GM23338 (cell line): Measurements from ENCODE around the gene ANKS1B. TPM values are rescaled to one million over a fixed set of nuclear protein-coding genes. Genes with fewer than 3 reads are reported as not detected.

Experiments
- ATAC-seq: fragments of 200-7000 bp; cut with Tn5 transposase; 3 replicates; pipeline ENCODE4 v1.9.1; 2020
- DNase-seq: peaks from one replicate; pipeline ENCODE4 v3.0.0-alpha.2; 2015; ENCODE audit warnings: low spot score
- H2AFZ ChIP-seq: fragments of 200-600 bp; sonication (generic); 2 replicates; pipeline ENCODE4 v1.8.0; 2016; ENCODE audit warnings: antibody characterized with exemption, mild to moderate bottlenecking, moderate library complexity
- H3F3A ChIP-seq: fragments of 200-600 bp; sonication (generic); replicated peaks from 2 replicates; pipeline ENCODE4 v1.8.0; 2017; ENCODE audit warnings: antibody characterized with exemption, mixed run types, low read depth
- H3K27ac ChIP-seq: fragments of 200-600 bp; sonication (generic); 2 replicates; pipeline ENCODE4 v1.6.1; 2016; ENCODE audit warnings: low read depth
- H3K27me3 ChIP-seq: fragments of 200-600 bp; sonication (generic); 2 replicates; pipeline ENCODE4 v1.8.0; 2016; ENCODE audit warnings: mild to moderate bottlenecking, mixed run types, moderate library complexity; ENCODE audit not compliant: insufficient read depth
- H3K36me3 ChIP-seq: fragments of 200-600 bp; sonication (generic); 2 replicates; pipeline ENCODE4 v1.8.0; 2016; ENCODE audit warnings: mild to moderate bottlenecking; ENCODE audit not compliant: insufficient read depth
- H3K4me1 ChIP-seq: fragments of 200-600 bp; sonication (generic); 2 replicates; pipeline ENCODE4 v1.8.0; 2016; ENCODE audit warnings: mild to moderate bottlenecking, moderate library complexity; ENCODE audit not compliant: insufficient read depth
- H3K4me2 ChIP-seq: fragments of 200-600 bp; sonication (generic); 2 replicates; pipeline ENCODE4 v1.7.1; 2017; ENCODE audit warnings: mixed run types
- H3K4me3 ChIP-seq: fragments of 200-600 bp; sonication (generic); 2 replicates; pipeline ENCODE4 v1.6.1; 2016; ENCODE audit warnings: mixed run types
- H3K79me2 ChIP-seq: fragments of 200-600 bp; sonication (generic); replicated peaks from 2 replicates; pipeline ENCODE4 v1.8.0; 2017; ENCODE audit warnings: mild to moderate bottlenecking; ENCODE audit not compliant: insufficient read depth
- H3K9me2 ChIP-seq: fragments of 200-600 bp; sonication (generic); 2 replicates; pipeline ENCODE4 v1.8.0; 2017; ENCODE audit not compliant: insufficient read depth
- H4K20me1 ChIP-seq: fragments of 200-600 bp; sonication (generic); replicated peaks from 2 replicates; pipeline ENCODE4 v1.8.0; 2017; ENCODE audit warnings: mild to moderate bottlenecking; ENCODE audit not compliant: insufficient read depth
- H3K27ac Mint-ChIP-seq: 2 replicates; pipeline ENCODE4 v1.8.0; 2020; ENCODE audit warnings: inconsistent platforms, mild to moderate bottlenecking, moderate library complexity, mixed read lengths
- H3K27me3 Mint-ChIP-seq: 3 replicates; pipeline ENCODE4 v1.8.0; 2022; ENCODE audit warnings: low read depth, mild to moderate bottlenecking, moderate library complexity, mixed read lengths, inconsistent platforms; ENCODE audit not compliant: insufficient read depth, poor library complexity
- H3K36me3 Mint-ChIP-seq: 3 replicates; pipeline ENCODE4 v1.8.0; 2021; ENCODE audit warnings: low read depth, mild to moderate bottlenecking, inconsistent platforms, moderate library complexity, mixed read lengths
- H3K4me1 Mint-ChIP-seq: 3 replicates; pipeline ENCODE4 v1.8.0; 2020; ENCODE audit warnings: mild to moderate bottlenecking, inconsistent platforms, mixed read lengths
- H3K4me3 Mint-ChIP-seq: 3 replicates; pipeline ENCODE4 v1.8.0; 2021; ENCODE audit warnings: moderate library complexity, mild to moderate bottlenecking, inconsistent platforms, mixed read lengths
- H3K9me3 Mint-ChIP-seq: 3 replicates; pipeline ENCODE4 v1.8.0; 2020; ENCODE audit warnings: moderate library complexity, mild to moderate bottlenecking, inconsistent platforms, mixed read lengths
- CTCF ChIP-seq, 2 experiments: fragments of 200-600 bp in 1 of 2; sonication (generic) in 1 of 2; conservative IDR thresholded peaks; 2 replicates each; pipeline versions ENCODE4 v1.5.1 to v1.6.1; 2016 to 2017; ENCODE audit warnings: antibody characterized with exemption in 2 of 2, low read depth in 2 of 2, mild to moderate bottlenecking in 2 of 2, moderate library complexity in 1 of 2
- EZH2 ChIP-seq: fragments of 200-600 bp; sonication (generic); IDR thresholded peaks from one replicate; pipeline ENCODE4 v1.8.0; 2017; ENCODE audit warnings: antibody characterized with exemption, mild to moderate bottlenecking, low read depth; ENCODE audit not compliant: unreplicated experiment
- EZH2phosphoT487 ChIP-seq: fragments of 200-600 bp; sonication (generic); IDR thresholded peaks from one replicate; pipeline ENCODE4 v1.8.1; 2018; ENCODE audit warnings: antibody characterized with exemption; ENCODE audit not compliant: unreplicated experiment
- POLR2AphosphoS5 ChIP-seq: IDR thresholded peaks from 2 replicates; pipeline ENCODE4 v1.6.1; 2016; ENCODE audit warnings: antibody characterized with exemption, low read depth
- REST ChIP-seq: IDR thresholded peaks from one replicate; pipeline ENCODE4 v1.6.1; 2018; ENCODE audit warnings: antibody characterized with exemption; ENCODE audit not compliant: unreplicated experiment
- STAT1 ChIP-seq: IDR thresholded peaks from one replicate; pipeline ENCODE4 v1.6.1; 2016; ENCODE audit warnings: antibody characterized with exemption; ENCODE audit not compliant: unreplicated experiment
- ZNF114 ChIP-seq: fragments of 250-450 bp; sonication (Bioruptor Pico); IDR thresholded peaks from 2 replicates; pipeline ENCODE4 v1.5.0; 2020; ENCODE audit warnings: mild to moderate bottlenecking, moderate library complexity
- ZNF331 ChIP-seq: fragments of 250-450 bp; sonication (Bioruptor Pico); IDR thresholded peaks from 2 replicates; pipeline ENCODE4 v1.5.0; 2020; ENCODE audit warnings: low read depth, mild to moderate bottlenecking, moderate library complexity
- ZNF462 ChIP-seq: fragments of 250-450 bp; sonication (Bioruptor Pico); IDR thresholded peaks from 2 replicates; pipeline ENCODE4 v1.5.0; 2020; ENCODE audit warnings: mild to moderate bottlenecking, moderate library complexity
- polyA plus RNA-seq: library from polyadenylated mRNA; unstranded; fragments of >200 nt; fragmentation: Nextera tagmentation; extraction: Ambion mirVana; gene quantifications from 2 replicates; pipeline ENCODE4 v1.2.1, GENCODE V29; 2016
- total RNA-seq: library from RNA; depleted of rRNA; stranded (reverse); fragments of >200 nt; shearing (Covaris generic); gene quantifications from 2 replicates; pipeline ENCODE4 v1.2.3, GENCODE V29; 2014

The ANKS1B gene
- total and polyA plus RNA-seq, 2 experiments from 2014 or later = 4.3 to 5.8 TPM

- TF ChIP-seq CTCF (conservative IDR thresholded peaks at IDR 0.05; ENCODE audit: low read depth in 2 of 2) (no peak), REST (no peak), ZNF331 (CRISPR knock-in tag) (no peak), EZH2phosphoT487 (no peak), ZNF114 (CRISPR knock-in tag) (no peak), STAT1 (no peak)
Measured at GRCh38 chr12:99311373-99311772, 673.4 kb downstream of the ANKS1B start (continued).

- H4K20me1 ChIP-seq = no peaks in the 10 kb centered on the region
- H3K36me3 ChIP-seq = no peaks in the 10 kb centered on the region
- ATAC-seq = no peak
Measured at GRCh38 chr12:99309812-99310211, 674.9 kb downstream of the ANKS1B start.

GRCh38 chr12:99302874-99303273 is 681.9 kb downstream of the ANKS1B start:
- Histone ChIP-seq H4K20me1 (no peaks in the 10 kb centered on the region), H3K36me3 (no peaks in the 10 kb centered on the region), H3K4me2 (no peak overlapping the region), H3K27me3 (no peaks in the 10 kb centered on the region), H3K4me3 (no peak overlapping the region), H3K4me1 (no peaks in the 10 kb centered on the region), H3F3A (no peaks in the 10 kb centered on the region), H3K9me2 (no peaks in the 10 kb centered on the region), H3K79me2 (no peaks in the 10 kb centered on the region), H3K27ac (no peak overlapping the region), H2AFZ (no peak overlapping the region)
- Mint-ChIP-seq H3K27me3 (no peaks in the 10 kb centered on the region), H3K36me3 (no peaks in the 10 kb centered on the region), H3K27ac (no peak overlapping the region), H3K4me1 (no peaks in the 10 kb centered on the region; the same call in 2 of the 3 replicates), H3K9me3 (0 out of 3 replicates have a peak, but pooled peaks cover 2% of the 10 kb centered on the region), H3K4me3 (no peak overlapping the region)
- DNase-seq (no peak), ATAC-seq (no peak)
- TF ChIP-seq EZH2phosphoT487 = no peak
- no peak for TF ChIP-seq ZNF462 (CRISPR knock-in tag)

More at GRCh38 chr12:99309812-99310211, 674.9 kb downstream of the ANKS1B start:
- no peak for DNase-seq
- Mint-ChIP-seq H3K9me3 (no peaks in the 10 kb centered on the region), H3K36me3 (no peaks in the 10 kb centered on the region), H3K4me3 (no peak overlapping the region), H3K27ac (no peak overlapping the region), H3K27me3 (no peaks in the 10 kb centered on the region), H3K4me1 (no peaks in the 10 kb centered on the region)
- TF ChIP-seq EZH2 (no peak), POLR2AphosphoS5 (no peak), ZNF331 (CRISPR knock-in tag) (no peak), EZH2phosphoT487 (no peak)
- Histone ChIP-seq H3K4me3 (no peak overlapping the region), H3K27ac (no peak overlapping the region), H3F3A (no peaks in the 10 kb centered on the region), H3K27me3 (no peaks in the 10 kb centered on the region), H3K4me1 (no peaks in the 10 kb centered on the region), H3K9me2 (no peaks in the 10 kb centered on the region), H3K79me2 (no peaks in the 10 kb centered on the region), H3K4me2 (no peak overlapping the region), H2AFZ (no peak overlapping the region)
